Hepatocyte (in vitro differentiated cells): ENCODE results near the gene OR8D1. TPM values are rescaled to one million over a fixed set of nuclear protein-coding genes. Genes with fewer than 3 reads are reported as not detected.

Experiments
- DNase-seq: peaks from one replicate; pipeline ENCODE4 v3.0.0-alpha.2; 2016; ENCODE audit warnings: low spot score
- H2AFZ ChIP-seq: fragments of 200-600 bp; sonication (generic); 2 replicates; pipeline ENCODE4 v1.6.0; 2016; ENCODE audit warnings: antibody characterized with exemption, mild to moderate bottlenecking
- H3K27ac ChIP-seq: fragments of 200-600 bp; sonication (generic); 2 replicates; pipeline ENCODE4 v1.5.1; 2016; ENCODE audit warnings: mild to moderate bottlenecking
- H3K27me3 ChIP-seq: fragments of 200-600 bp; sonication (generic); 2 replicates; pipeline ENCODE4 v1.6.1; 2016
- H3K36me3 ChIP-seq: fragments of 200-600 bp; sonication (generic); replicated peaks from 2 replicates; pipeline ENCODE4 v1.5.1; 2016; ENCODE audit warnings: low read depth; ENCODE audit not compliant: insufficient read depth
- H3K4me1 ChIP-seq: fragments of 200-600 bp; sonication (generic); 2 replicates; pipeline ENCODE4 v1.5.1; 2016; ENCODE audit warnings: mild to moderate bottlenecking, moderate library complexity; ENCODE audit not compliant: insufficient read depth
- H3K4me2 ChIP-seq: fragments of 200-600 bp; sonication (generic); 2 replicates; pipeline ENCODE4 v1.6.0; 2016
- H3K4me3 ChIP-seq: fragments of 200-600 bp; sonication (generic); 2 replicates; pipeline ENCODE4 v1.5.1; 2016; ENCODE audit warnings: mild to moderate bottlenecking
- H3K79me2 ChIP-seq: fragments of 200-600 bp; sonication (generic); 2 replicates; pipeline ENCODE4 v1.6.0; 2017; ENCODE audit warnings: mild to moderate bottlenecking
- H3K9me2 ChIP-seq: fragments of 200-600 bp; sonication (generic); replicated peaks from 2 replicates; pipeline ENCODE4 v1.6.0; 2017; ENCODE audit warnings: mild to moderate bottlenecking; ENCODE audit not compliant: insufficient read depth
- H3K9me3 ChIP-seq: fragments of 200-600 bp; sonication (generic); 2 replicates; pipeline ENCODE4 v1.5.1; 2016; ENCODE audit warnings: low read depth, mild to moderate bottlenecking
- H4K20me1 ChIP-seq: fragments of 200-600 bp; sonication (generic); 2 replicates; pipeline ENCODE4 v1.6.0; 2016; ENCODE audit warnings: mild to moderate bottlenecking; ENCODE audit not compliant: insufficient read depth, poor library complexity, severe bottlenecking
- EZH2 ChIP-seq: fragments of 200-600 bp; sonication (generic); IDR thresholded peaks from 2 replicates; pipeline ENCODE4 v1.6.1; 2016; ENCODE audit warnings: antibody characterized with exemption, mild to moderate bottlenecking, borderline replicate concordance
- EZH2phosphoT487 ChIP-seq: fragments of 200-600 bp; sonication (generic); IDR thresholded peaks from one replicate; pipeline ENCODE4 v1.6.1; 2018; ENCODE audit warnings: antibody characterized with exemption, mild to moderate bottlenecking, low read depth, moderate library complexity; ENCODE audit not compliant: unreplicated experiment, severe bottlenecking
- WGBS: methylation state at CpG from one replicate; pipeline ENCODE4 v1.1.6; 2016; ENCODE audit warnings: low lambda C conversion rate; ENCODE audit errors: missing lambda C conversion rate; 5-methylcytosine and 5-hydroxymethylcytosine counted together
- polyA plus RNA-seq: library from polyadenylated mRNA; unstranded; fragments of >200 nt; fragmentation: Nextera tagmentation; extraction: Ambion mirVana; gene quantifications from 2 replicates; pipeline ENCODE4 v1.2.1, GENCODE V29; 2016
- total RNA-seq: library from RNA; depleted of rRNA; stranded (reverse); fragments of >200 nt; gene quantifications from 2 replicates; pipeline ENCODE4 v1.2.3, GENCODE V29; 2014
- TF ChIP-seq, protein P1 (sequence below): fragments of 200-600 bp; sonication (generic); IDR thresholded peaks from 2 replicates; pipeline ENCODE4 v1.5.1; 2016; ENCODE audit warnings: antibody characterized with exemption, mild to moderate bottlenecking; ENCODE audit not compliant: poor library complexity

The OR8D1 gene
- total RNA-seq (not detected in 2 replicates), polyA plus RNA-seq (not detected in 2 replicates)

DNA sequence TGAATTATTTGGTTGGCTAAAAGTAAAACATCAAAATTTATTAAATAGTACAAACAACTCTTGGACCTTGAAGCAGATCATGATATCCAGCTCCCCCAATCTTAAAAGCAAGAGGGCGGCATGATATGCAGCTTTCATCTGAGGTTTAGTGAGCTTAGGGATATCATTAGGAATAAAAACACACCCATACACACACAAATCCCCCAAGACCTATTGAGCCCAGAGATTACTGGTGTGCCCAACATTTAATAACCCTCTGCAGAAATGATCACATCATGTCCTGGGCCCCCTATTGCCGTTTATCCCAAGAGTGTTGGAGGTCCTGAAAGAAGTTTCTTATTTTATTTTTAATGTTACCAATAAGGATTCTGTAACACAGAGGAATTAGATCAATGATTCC is at the start of gene OR8D1:
OR8D1 (minus strand) TSS at position 101 of the 400 bp plus-strand sequence. CDS start 3,183 bp downstream, outside the sequence.
- no peaks in the 10 kb centered on the region for H4K20me1 ChIP-seq
- DNase-seq = no peak
- H3K4me3 ChIP-seq = no peak within 1 kb of the TSS
- H3K9me2 ChIP-seq = no peaks in the 10 kb centered on the region
- no peaks in the 10 kb centered on the region for H3K79me2 ChIP-seq
- no peak for TF ChIP-seq EZH2phosphoT487
- TF ChIP-seq, protein P1, sequence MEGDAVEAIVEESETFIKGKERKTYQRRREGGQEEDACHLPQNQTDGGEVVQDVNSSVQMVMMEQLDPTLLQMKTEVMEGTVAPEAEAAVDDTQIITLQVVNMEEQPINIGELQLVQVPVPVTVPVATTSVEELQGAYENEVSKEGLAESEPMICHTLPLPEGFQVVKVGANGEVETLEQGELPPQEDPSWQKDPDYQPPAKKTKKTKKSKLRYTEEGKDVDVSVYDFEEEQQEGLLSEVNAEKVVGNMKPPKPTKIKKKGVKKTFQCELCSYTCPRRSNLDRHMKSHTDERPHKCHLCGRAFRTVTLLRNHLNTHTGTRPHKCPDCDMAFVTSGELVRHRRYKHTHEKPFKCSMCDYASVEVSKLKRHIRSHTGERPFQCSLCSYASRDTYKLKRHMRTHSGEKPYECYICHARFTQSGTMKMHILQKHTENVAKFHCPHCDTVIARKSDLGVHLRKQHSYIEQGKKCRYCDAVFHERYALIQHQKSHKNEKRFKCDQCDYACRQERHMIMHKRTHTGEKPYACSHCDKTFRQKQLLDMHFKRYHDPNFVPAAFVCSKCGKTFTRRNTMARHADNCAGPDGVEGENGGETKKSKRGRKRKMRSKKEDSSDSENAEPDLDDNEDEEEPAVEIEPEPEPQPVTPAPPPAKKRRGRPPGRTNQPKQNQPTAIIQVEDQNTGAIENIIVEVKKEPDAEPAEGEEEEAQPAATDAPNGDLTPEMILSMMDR = no peak
- TF ChIP-seq EZH2 = no peak
- H3K4me2 ChIP-seq = no peak within 1 kb of the TSS
- no peak within 1 kb of the TSS for H3K27ac ChIP-seq
- no peak within 1 kb of the TSS for H2AFZ ChIP-seq
- H3K9me3 ChIP-seq = no peaks in the 10 kb centered on the region
- H3K27me3 ChIP-seq = no peaks in the 10 kb centered on the region
- no peaks in the 10 kb centered on the region for H3K36me3 ChIP-seq
- 85% methylated on average over 2 of the region's 2 CpGs for WGBS
- no peaks in the 10 kb centered on the region for H3K4me1 ChIP-seq

DNA sequence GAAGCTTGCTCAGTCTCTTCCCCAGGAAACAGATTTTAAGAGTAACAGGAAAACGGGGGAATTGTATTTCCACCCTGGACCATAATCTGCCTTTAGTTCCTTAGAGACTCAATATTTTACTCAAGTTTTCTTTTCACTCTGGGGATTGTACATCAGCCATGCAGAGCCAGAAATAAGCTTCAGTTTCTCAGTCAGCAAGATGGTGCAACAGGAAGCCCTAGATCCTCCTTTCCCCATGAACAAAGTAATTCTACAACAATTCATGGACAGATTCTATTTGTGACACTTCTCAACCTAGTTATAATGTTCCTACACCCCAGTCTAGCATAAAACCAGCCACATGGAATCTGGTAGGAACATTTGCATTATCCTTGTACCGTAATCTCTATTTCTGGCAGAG is 45.8 kb upstream of the OR8D1 start:
- H3K79me2 ChIP-seq = no peaks in the 10 kb centered on the region
- H3K9me3 ChIP-seq = no peaks in the 10 kb centered on the region
- H3K27me3 ChIP-seq = no peaks in the 10 kb centered on the region
- H3K4me3 ChIP-seq = no peak overlapping the region
- WGBS = 43% methylated on average over 2 of the region's 2 CpGs
- H2AFZ ChIP-seq = no peak overlapping the region
- no peak for DNase-seq
- no peak overlapping the region for H3K4me2 ChIP-seq
- no peaks in the 10 kb centered on the region for H4K20me1 ChIP-seq
- no peak overlapping the region for H3K27ac ChIP-seq
- TF ChIP-seq, protein P1 = no peak
- TF ChIP-seq EZH2phosphoT487 (no peak), EZH2 (no peak)
- H3K4me1 ChIP-seq = no peaks in the 10 kb centered on the region
- no peaks in the 10 kb centered on the region for H3K9me2 ChIP-seq
- no peaks in the 10 kb centered on the region for H3K36me3 ChIP-seq

DNA sequence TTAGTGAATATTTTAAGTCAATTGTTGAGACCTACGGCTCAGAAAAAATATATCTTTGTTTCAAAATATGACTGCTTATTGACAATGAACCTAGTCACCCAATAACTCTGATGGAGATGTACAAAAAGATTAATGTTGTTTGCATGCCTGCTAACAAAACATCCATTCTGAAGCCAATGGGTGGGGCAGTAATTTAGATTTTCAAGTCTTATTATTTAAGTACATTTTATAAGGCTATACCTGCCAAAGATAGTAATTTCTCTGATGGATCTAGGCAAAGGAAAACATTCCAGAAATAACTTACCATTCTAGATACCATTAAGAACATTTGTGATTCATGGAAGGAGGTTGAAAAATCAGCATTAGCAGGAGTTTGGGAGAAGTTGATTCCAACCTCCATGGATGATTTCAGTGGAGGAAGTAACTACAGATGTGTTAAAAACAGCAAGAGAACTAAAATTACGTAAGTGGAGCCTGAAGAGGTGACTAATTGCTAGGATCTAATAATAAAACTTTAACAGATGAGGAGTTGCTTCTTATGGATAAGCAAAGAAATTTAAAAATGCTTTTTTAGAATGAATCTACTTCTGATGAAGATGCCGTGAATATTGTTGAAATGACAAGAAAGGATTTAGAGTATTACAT is 32.7 kb upstream of the OR8D1 start:
- Histone ChIP-seq H3K27ac (no peak overlapping the region), H3K4me1 (no peaks in the 10 kb centered on the region), H2AFZ (no peak overlapping the region), H3K4me2 (no peak overlapping the region), H3K36me3 (no peaks in the 10 kb centered on the region), H4K20me1 (no peaks in the 10 kb centered on the region), H3K79me2 (no peaks in the 10 kb centered on the region), H3K27me3 (no peaks in the 10 kb centered on the region), H3K4me3 (no peak overlapping the region), H3K9me2 (no peaks in the 10 kb centered on the region), H3K9me3 (no peaks in the 10 kb centered on the region)
- 39% methylated on average over 3 of the region's 3 CpGs for WGBS
- TF ChIP-seq EZH2 = no peak
- TF ChIP-seq EZH2phosphoT487 = no peak
- TF ChIP-seq, protein P1 = no peak
- no peak for DNase-seq
